ENCODE results near the gene DDX56. TPM values are rescaled to one million over a fixed set of nuclear protein-coding genes. Genes with fewer than 3 reads are reported as not detected.

The DDX56 gene
- total RNA-seq, 1 donor from 2014 or later, result 45.8 TPM

DNA sequence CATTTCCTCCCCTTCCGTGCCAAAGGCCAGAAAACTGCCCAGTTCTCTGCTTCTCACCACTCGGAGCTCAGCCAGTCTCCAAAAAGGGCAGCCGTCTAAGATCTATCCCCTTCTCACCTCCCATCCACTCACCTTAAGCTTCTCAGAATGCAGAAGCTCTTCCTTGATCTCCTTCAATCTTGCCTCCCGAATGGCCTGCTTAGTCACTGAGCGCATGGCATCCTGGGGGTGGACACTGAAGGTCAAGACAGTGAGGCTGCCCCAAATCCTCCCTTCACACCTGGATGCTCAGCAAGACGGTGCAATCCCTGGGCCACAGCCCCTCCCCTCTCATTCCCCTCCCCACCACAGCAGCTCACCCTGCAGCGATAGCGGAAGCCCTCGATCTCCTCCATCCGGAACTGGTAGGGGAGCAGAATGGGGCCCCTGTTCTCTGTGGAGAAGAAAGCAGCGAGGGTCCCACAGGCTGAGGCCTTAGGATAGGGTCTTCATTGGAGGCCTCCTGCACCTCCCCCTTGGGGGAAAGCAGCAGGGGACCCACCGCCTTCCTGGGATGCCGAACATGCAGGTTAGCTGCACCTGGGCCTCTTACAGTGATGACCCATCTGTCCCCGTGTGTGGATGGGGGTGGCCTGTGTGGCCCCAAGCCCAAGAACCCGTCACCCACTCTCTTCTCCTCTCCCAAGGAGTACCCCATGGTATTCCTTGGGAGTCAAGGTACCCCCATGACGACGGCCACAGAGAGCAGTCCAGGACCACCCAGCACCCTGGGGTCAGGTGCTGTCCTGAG, 4.7 kb downstream of the DDX56 start:
- Histone ChIP-seq H3K36me3 (peaks cover 89% of the 10 kb centered on the region), H3K27ac (no peak overlapping the region), H3K27me3 (ENCODE audit: low read depth) (no peaks in the 10 kb centered on the region), H3K9me3 (no peaks in the 10 kb centered on the region), H3K4me3 (no peak overlapping the region), H3K4me1 (peaks cover 14% of the 10 kb centered on the region)
- ATAC-seq (no peak), DNase-seq (no peak)
- TF ChIP-seq, protein P1, sequence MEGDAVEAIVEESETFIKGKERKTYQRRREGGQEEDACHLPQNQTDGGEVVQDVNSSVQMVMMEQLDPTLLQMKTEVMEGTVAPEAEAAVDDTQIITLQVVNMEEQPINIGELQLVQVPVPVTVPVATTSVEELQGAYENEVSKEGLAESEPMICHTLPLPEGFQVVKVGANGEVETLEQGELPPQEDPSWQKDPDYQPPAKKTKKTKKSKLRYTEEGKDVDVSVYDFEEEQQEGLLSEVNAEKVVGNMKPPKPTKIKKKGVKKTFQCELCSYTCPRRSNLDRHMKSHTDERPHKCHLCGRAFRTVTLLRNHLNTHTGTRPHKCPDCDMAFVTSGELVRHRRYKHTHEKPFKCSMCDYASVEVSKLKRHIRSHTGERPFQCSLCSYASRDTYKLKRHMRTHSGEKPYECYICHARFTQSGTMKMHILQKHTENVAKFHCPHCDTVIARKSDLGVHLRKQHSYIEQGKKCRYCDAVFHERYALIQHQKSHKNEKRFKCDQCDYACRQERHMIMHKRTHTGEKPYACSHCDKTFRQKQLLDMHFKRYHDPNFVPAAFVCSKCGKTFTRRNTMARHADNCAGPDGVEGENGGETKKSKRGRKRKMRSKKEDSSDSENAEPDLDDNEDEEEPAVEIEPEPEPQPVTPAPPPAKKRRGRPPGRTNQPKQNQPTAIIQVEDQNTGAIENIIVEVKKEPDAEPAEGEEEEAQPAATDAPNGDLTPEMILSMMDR (IDR thresholded peaks at IDR 0.05), result no peak
- intact Hi-C loops (cut with DNase I), result no loop called here

DNA sequence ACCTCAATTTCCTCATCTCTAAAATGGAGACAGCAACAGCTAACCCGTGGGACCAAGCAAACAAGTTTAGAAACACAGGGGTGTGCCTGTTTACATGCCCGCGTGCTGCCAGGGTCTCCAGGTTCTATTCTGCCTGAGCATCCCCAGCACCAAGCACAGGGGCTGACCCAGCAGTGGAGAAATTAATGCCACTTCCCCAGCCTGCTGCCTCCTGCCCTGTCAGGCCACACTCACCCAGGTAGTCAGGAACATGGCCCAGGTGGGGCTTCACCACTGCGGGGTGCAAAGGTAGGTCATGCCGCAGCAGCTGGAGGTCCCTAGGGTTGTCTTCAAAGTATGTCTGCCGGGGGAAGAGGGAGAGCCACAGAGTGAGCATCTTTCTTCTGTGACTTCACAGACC, 5.8 kb downstream of the DDX56 start:
- TF ChIP-seq, protein P1 (IDR thresholded peaks at IDR 0.05), result no peak
- Histone ChIP-seq H3K36me3 (peaks cover 98% of the 10 kb centered on the region), H3K4me3 (no peak overlapping the region), H3K4me1 (peaks cover 10% of the 10 kb centered on the region), H3K27me3 (ENCODE audit: low read depth) (no peaks in the 10 kb centered on the region), H3K9me3 (no peaks in the 10 kb centered on the region), H3K27ac (no peak overlapping the region)
- intact Hi-C loops (cut with DNase I), result no loop called here
- DNase-seq (no peak), ATAC-seq (no peak)

DNA sequence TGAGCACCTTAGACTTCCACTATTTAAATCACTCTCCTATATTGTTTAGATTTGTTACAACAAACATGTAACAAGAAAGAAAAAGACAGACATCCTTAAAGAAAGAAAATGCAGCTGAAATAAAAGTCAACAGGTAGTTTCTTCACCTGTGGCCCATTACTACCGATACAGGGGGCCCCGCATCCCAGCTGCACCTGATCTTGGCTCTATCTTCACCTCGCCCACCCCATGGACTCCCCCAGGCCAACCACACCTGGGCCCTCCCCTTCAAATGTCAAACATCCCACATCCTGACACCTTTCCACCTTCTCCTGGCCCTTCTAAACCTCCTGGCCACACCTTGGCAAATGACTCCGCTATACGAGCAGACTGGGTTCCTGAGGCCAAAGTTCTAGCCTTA, 7.0 kb downstream of the DDX56 start:
- no peak for ATAC-seq
- intact Hi-C loops (cut with DNase I), result no loop called here
- no peaks in the 10 kb centered on the region for H3K27me3 ChIP-seq (ENCODE audit: low read depth)
- H3K4me1 ChIP-seq, result no peaks in the 10 kb centered on the region
- H3K27ac ChIP-seq, result no peak overlapping the region
- H3K4me3 ChIP-seq, result no peak overlapping the region
- peaks cover 86% of the 10 kb centered on the region for H3K36me3 ChIP-seq
- no peak for DNase-seq
- TF ChIP-seq, protein P1 (IDR thresholded peaks at IDR 0.05), result no peak
- H3K9me3 ChIP-seq, result no peaks in the 10 kb centered on the region

DNA sequence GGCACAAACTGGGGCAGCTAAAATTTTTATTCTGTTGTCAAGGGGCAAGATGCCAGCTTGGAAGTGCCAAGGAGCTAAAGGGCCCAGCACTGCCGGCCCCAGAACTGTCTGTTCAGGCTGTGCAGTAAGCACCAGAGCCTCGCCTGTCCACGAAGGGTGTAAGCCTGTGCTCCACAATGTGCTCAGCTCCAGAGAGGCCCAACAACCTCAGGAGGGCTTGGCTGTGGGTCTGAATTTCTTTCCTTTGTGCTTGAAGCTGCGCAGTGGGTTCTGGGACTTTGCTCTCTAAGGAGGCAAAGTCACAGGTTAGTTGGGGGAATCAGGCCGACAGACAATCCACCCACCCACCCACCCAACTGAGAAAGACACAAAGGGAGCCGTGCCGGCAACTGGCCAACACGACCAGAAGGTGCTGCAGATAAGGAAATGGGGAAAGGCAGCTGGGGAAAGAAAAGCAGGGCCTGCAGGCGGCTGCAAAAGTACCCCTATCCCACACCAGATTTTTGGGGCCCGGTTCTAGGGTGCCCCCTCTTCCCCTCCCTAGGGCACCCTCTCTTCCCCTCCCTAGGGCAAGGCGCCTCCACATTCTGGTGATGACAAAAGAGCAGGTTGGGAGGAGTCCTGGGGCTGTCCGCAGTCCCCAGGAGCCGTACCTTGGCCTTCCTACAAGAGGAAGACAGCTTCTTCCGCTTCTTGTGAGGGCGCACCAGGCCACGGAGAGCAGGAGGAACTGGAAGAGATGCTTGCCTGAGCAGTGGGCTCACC, 7.7 kb downstream of the DDX56 start:
- TF ChIP-seq, protein P1 (IDR thresholded peaks at IDR 0.05), result no peak
- ATAC-seq (peak; percentile 4 to 32), DNase-seq (no peak)
- no peak overlapping the region for H3K4me3 ChIP-seq
- no peak overlapping the region for H3K27ac ChIP-seq
- intact Hi-C loops (cut with DNase I), result no loop called here
- H3K4me1 ChIP-seq, result no peaks in the 10 kb centered on the region
- H3K36me3 ChIP-seq, result peaks cover 79% of the 10 kb centered on the region
- no peaks in the 10 kb centered on the region for H3K9me3 ChIP-seq
- no peaks in the 10 kb centered on the region for H3K27me3 ChIP-seq (ENCODE audit: low read depth)

DNA sequence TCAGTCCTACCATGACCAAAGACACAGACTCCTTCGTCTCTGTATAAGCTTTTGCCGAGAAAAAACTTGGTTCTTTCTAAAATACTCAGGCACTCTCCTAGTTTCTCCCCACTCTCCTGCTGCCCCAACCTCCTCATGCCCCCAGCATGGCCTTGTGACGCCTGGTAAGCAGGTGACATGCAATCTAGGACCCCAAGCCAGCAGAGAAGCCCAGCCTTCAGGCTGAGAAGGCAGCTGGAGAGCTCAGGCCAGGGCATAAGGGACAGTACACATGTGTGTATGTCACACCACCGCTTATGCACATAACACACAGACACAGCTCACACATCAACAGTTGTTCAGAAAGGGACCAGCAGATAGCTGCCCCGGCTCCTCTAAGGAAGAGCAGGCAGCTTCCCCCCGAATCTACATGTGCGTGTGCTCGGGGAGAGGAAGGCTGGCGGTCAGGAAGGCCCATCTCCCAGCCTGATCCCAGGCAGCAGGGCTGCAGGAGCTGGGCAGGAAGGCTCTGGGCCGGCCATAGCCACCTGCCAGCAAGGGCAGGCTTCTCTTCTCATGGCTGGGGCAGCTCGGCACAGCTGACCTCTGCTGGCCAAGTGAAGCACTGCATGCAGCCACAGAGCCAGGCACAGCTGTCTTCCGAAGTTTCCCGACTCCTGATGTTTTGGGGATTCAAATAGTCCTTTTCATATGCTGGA, 8.5 kb downstream of the DDX56 start:
- DNase-seq (peak; percentile 78), ATAC-seq (peak; percentile 90 to 91)
- no peaks in the 10 kb centered on the region for H3K27me3 ChIP-seq (ENCODE audit: low read depth)
- no peak overlapping the region for H3K27ac ChIP-seq
- no peak overlapping the region for H3K4me3 ChIP-seq
- intact Hi-C loops (cut with DNase I), result no loop called here
- TF ChIP-seq, protein P1 (IDR thresholded peaks at IDR 0.05), result peak; percentile 98
- H3K4me1 ChIP-seq, result no peaks in the 10 kb centered on the region
- peaks cover 72% of the 10 kb centered on the region for H3K36me3 ChIP-seq
- H3K9me3 ChIP-seq, result no peaks in the 10 kb centered on the region
